HG02938 (cell line): ENCODE results near the gene C19orf73.
"Not testable (repeated sequence)": the region's sequence is repeated elsewhere in the genome, so short reads cannot be mapped to it uniquely, and the experiment has no call there.

Experiments
- ATAC-seq: cut with Tn5 transposase; IDR thresholded peaks from one replicate; pipeline ENCODE4 v1.9.1; 2021; ENCODE audit warnings: mild to moderate bottlenecking, moderate library complexity; ENCODE audit not compliant: unreplicated experiment

The C19orf73 gene

GRCh38 chr19:49148784-49149651 lies 30.1 kb upstream of the C19orf73 start:
- no peak for ATAC-seq

GRCh38 chr19:49148044-49148682 lies 29.2 kb upstream of the C19orf73 start:
- no peak for ATAC-seq

- not testable (repeated sequence) for ATAC-seq
Measured at GRCh38 chr19:49146408-49146770, 27.4 kb upstream of the C19orf73 start.

- ATAC-seq, result no peak
Measured at GRCh38 chr19:49145573-49146407, 26.8 kb upstream of the C19orf73 start.

GRCh38 chr19:49142866-49143335 lies 24.0 kb upstream of the C19orf73 start:
- ATAC-seq, result no peak

GRCh38 chr19:49141352-49141751 lies 22.4 kb upstream of the C19orf73 start:
- ATAC-seq, result no peak

GRCh38 chr19:49140951-49141350 lies 22.0 kb upstream of the C19orf73 start:
- ATAC-seq, result no peak

- ATAC-seq, result no peak
Measured at GRCh38 chr19:49136771-49137171, 17.8 kb upstream of the C19orf73 start.

- ATAC-seq, result no peak
Measured at GRCh38 chr19:49135686-49136085, 16.7 kb upstream of the C19orf73 start.

- no peak for ATAC-seq
Measured at GRCh38 chr19:49133621-49134454, 14.9 kb upstream of the C19orf73 start.

GRCh38 chr19:49132974-49133609 lies 14.1 kb upstream of the C19orf73 start:
- ATAC-seq, result no peak

- no peak for ATAC-seq
Measured at GRCh38 chr19:49130325-49130724, 11.4 kb upstream of the C19orf73 start.

- ATAC-seq, result no peak
Measured at GRCh38 chr19:49129238-49129583, 10.3 kb upstream of the C19orf73 start.

GRCh38 chr19:49128545-49129237 lies 9.7 kb upstream of the C19orf73 start:
- ATAC-seq, result no peak

GRCh38 chr19:49127674-49128544 lies 9.0 kb upstream of the C19orf73 start:
- peak; percentile 81 for ATAC-seq

- ATAC-seq, result not testable (repeated sequence)
Measured at GRCh38 chr19:49127225-49127624, 8.3 kb upstream of the C19orf73 start.

- ATAC-seq, result no peak
Measured at GRCh38 chr19:49126575-49126974, 7.6 kb upstream of the C19orf73 start.

- ATAC-seq, result no peak
Measured at GRCh38 chr19:49125025-49125731, 6.2 kb upstream of the C19orf73 start.
